ENCODE data around the gene TMEM250.

- TF ChIP-seq, protein P1, sequence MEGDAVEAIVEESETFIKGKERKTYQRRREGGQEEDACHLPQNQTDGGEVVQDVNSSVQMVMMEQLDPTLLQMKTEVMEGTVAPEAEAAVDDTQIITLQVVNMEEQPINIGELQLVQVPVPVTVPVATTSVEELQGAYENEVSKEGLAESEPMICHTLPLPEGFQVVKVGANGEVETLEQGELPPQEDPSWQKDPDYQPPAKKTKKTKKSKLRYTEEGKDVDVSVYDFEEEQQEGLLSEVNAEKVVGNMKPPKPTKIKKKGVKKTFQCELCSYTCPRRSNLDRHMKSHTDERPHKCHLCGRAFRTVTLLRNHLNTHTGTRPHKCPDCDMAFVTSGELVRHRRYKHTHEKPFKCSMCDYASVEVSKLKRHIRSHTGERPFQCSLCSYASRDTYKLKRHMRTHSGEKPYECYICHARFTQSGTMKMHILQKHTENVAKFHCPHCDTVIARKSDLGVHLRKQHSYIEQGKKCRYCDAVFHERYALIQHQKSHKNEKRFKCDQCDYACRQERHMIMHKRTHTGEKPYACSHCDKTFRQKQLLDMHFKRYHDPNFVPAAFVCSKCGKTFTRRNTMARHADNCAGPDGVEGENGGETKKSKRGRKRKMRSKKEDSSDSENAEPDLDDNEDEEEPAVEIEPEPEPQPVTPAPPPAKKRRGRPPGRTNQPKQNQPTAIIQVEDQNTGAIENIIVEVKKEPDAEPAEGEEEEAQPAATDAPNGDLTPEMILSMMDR (IDR thresholded peaks at IDR 0.05) = no peak
- TF ChIP-seq POLR2A (IDR thresholded peaks at IDR 0.05) = no peak
Observed at GRCh38 chr9:136119883-136120393, 1.3 kb upstream of the TMEM250 start.
